ENCODE data around the gene KCNG2. TPM values are rescaled to one million over a fixed set of nuclear protein-coding genes. Genes with fewer than 3 reads are reported as not detected.

Gene KCNG2
- polyA plus RNA-seq, 1 of the 3 experiments (the other 2 are of a cell fraction): not detected

DNA sequence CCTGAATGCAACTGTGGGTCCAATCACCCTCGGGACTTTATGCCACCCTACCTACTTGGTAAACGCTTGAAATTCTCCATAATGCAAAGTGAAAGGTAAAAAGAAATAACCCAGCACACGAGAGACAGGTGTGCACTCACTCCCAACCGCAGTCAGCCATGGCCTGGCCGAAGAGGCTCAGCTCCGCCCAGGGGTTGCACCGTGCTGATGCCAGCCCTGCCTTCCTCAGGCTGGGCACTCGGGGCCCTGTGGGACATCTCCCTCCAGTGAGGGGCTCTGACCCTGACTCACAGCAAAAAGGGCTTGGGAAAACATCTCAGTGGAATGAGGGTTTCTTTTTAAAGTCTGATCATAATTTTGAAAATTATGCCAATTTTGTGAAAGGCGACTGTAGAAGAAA lies 140.5 kb downstream of the KCNG2 start:
- no peaks in the 10 kb centered on the region for H3K27me3 ChIP-seq (ENCODE audit: insufficient read depth)
- H3K4me3 ChIP-seq (ENCODE audit: low read depth in 2 of 2, low read length in 1 of 2): no peak overlapping the region
- no peak overlapping the region for H2AFZ ChIP-seq (ENCODE audit: low read depth)
- no peaks in the 10 kb centered on the region for H4K20me1 ChIP-seq (ENCODE audit: insufficient read depth)
- no peaks in the 10 kb centered on the region for H3K9me2 ChIP-seq
- H3K36me3 ChIP-seq (replicated peaks in 1 of 2; ENCODE audit: control insufficient read depth in 1 of 2, insufficient read depth in 2 of 2, low read length in 1 of 2): peaks cover 10 to 33% of the 10 kb centered on the region in 2 experiments
- no peaks in the 10 kb centered on the region for H3F3A ChIP-seq (replicated peaks; ENCODE audit: insufficient read depth)
- H3K4me1 ChIP-seq (ENCODE audit: control insufficient read depth in 1 of 2, insufficient read depth in 2 of 2, low read depth in 1 of 2, low read length in 1 of 2): no peaks in the 10 kb centered on the region
- no peak overlapping the region for H3K9ac ChIP-seq
- CTCF ChIA-PET: no interaction called here
- no peak overlapping the region for H3K27ac ChIP-seq (ENCODE audit: low read depth in 2 of 2, low read length in 1 of 2)
- TF ChIP-seq FOXM1 (IDR thresholded peaks at IDR 0.05; ENCODE audit: low read depth) (no peak), RCOR1 (IDR thresholded peaks at IDR 0.05; ENCODE audit: low read length) (no peak), MEF2A (IDR thresholded peaks at IDR 0.05; ENCODE audit: borderline replicate concordance, low read depth) (no peak), YY1 (IDR thresholded peaks at IDR 0.05; ENCODE audit: low read depth) (no peak), TEAD4 (IDR thresholded peaks at IDR 0.05; ENCODE audit: borderline replicate concordance, insufficient read depth) (no peak), SMC3 (IDR thresholded peaks at IDR 0.05; ENCODE audit: low read depth, low read length) (no peak), GATA2 (CRISPR knock-in tag; IDR thresholded peaks at IDR 0.05) (no peak)
- TF ChIP-seq, protein P1, sequence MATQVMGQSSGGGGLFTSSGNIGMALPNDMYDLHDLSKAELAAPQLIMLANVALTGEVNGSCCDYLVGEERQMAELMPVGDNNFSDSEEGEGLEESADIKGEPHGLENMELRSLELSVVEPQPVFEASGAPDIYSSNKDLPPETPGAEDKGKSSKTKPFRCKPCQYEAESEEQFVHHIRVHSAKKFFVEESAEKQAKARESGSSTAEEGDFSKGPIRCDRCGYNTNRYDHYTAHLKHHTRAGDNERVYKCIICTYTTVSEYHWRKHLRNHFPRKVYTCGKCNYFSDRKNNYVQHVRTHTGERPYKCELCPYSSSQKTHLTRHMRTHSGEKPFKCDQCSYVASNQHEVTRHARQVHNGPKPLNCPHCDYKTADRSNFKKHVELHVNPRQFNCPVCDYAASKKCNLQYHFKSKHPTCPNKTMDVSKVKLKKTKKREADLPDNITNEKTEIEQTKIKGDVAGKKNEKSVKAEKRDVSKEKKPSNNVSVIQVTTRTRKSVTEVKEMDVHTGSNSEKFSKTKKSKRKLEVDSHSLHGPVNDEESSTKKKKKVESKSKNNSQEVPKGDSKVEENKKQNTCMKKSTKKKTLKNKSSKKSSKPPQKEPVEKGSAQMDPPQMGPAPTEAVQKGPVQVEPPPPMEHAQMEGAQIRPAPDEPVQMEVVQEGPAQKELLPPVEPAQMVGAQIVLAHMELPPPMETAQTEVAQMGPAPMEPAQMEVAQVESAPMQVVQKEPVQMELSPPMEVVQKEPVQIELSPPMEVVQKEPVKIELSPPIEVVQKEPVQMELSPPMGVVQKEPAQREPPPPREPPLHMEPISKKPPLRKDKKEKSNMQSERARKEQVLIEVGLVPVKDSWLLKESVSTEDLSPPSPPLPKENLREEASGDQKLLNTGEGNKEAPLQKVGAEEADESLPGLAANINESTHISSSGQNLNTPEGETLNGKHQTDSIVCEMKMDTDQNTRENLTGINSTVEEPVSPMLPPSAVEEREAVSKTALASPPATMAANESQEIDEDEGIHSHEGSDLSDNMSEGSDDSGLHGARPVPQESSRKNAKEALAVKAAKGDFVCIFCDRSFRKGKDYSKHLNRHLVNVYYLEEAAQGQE (IDR thresholded peaks at IDR 0.05; ENCODE audit: low read depth, low read length): no peak
- POLR2A ChIA-PET: no interaction called here
- H3K79me2 ChIP-seq (ENCODE audit: insufficient read depth): peaks cover 46% of the 10 kb centered on the region; the same call in 1 of the 2 replicates
- DNase-seq: no peak
- H3K9me3 ChIP-seq: peaks cover 6% of the 10 kb centered on the region; the same call in 1 of the 2 replicates
- H3K4me2 ChIP-seq: no peak overlapping the region
- WGBS (ENCODE audit: low lambda C conversion rate): 83% methylated on average over 7 of the region's 9 CpGs

DNA sequence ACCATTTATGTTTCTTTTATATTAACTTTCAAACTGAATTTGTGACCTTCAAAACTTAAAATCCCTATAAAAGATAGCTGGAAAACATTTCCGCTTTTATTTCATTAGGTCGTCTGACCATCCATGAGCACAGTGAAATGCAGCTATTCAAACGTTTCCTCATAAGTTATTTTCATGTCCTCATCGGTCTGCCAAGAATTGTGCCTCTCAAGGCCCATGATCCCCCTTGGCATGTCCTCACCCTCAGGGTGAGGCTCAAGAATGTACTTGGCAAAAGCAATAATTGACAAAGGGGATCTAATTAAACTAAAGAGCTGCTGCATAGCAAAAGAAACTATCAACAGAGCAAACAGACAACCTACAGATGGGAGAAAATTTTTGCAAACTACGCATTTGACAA lies 141.4 kb downstream of the KCNG2 start:
- Histone ChIP-seq H3K79me2 (ENCODE audit: insufficient read depth) (peaks cover 43% of the 10 kb centered on the region; the same call in 1 of the 2 replicates), H3K27ac (ENCODE audit: low read depth in 2 of 2, low read length in 1 of 2) (no peak overlapping the region)

More for the DNA sequence above, 141.4 kb downstream of the KCNG2 start:
- Histone ChIP-seq H3K4me1 (ENCODE audit: control insufficient read depth in 1 of 2, insufficient read depth in 2 of 2, low read depth in 1 of 2, low read length in 1 of 2) (no peaks in the 10 kb centered on the region), H3K9me3 (no peaks in the 10 kb centered on the region), H3K9ac (no peak overlapping the region), H3K4me2 (no peak overlapping the region), H3K27me3 (ENCODE audit: insufficient read depth) (no peaks in the 10 kb centered on the region), H4K20me1 (ENCODE audit: insufficient read depth) (no peaks in the 10 kb centered on the region), H3F3A (replicated peaks; ENCODE audit: insufficient read depth) (no peaks in the 10 kb centered on the region), H3K9me2 (no peaks in the 10 kb centered on the region), H3K36me3 (replicated peaks in 1 of 2; ENCODE audit: control insufficient read depth in 1 of 2, insufficient read depth in 2 of 2, low read length in 1 of 2) (peaks cover 8 to 26% of the 10 kb centered on the region in 2 experiments), H2AFZ (ENCODE audit: low read depth) (no peak overlapping the region), H3K4me3 (ENCODE audit: low read depth in 2 of 2, low read length in 1 of 2) (no peak overlapping the region)
- ChIA-PET CTCF (no interaction called here), POLR2A (no interaction called here)
- TF ChIP-seq MXI1 (IDR thresholded peaks at IDR 0.05; ENCODE audit: low read depth, low read length) (no peak), FOXM1 (IDR thresholded peaks at IDR 0.05; ENCODE audit: low read depth) (no peak), RFX5 (IDR thresholded peaks at IDR 0.05; ENCODE audit: low read length) (no peak)
- no peak for DNase-seq
- 92% methylated on average over 5 of the region's 5 CpGs for WGBS (ENCODE audit: low lambda C conversion rate)

Measured in SK-N-SH (cell line).